ENCODE measurements around the gene TRIM8.
A peak's percentile ranks its signal among the peaks of the same experiment; 100 is the strongest.

TRIM8 gene

DNA sequence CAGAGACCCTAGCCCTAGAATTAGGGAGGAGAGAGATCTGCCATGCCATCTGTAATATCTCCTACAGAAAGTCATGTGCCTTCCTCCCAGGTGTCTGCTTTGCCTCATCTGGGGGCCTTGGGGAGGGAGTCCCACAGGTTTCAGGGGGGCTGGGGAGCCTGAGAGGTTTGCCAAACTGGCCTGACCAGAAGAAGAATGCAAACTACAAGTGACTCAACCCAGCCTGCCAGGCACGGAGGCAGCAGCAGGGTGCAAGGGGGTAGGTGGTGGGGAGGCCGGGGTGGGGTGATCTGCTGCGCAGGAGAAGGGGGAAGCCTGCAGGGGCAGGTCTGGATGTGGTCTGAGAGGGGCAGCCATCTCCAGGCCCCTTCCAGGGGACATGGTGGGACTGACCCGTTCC, 9.6 kb upstream of the TRIM8 start:
- DNase-seq: no peak

DNA sequence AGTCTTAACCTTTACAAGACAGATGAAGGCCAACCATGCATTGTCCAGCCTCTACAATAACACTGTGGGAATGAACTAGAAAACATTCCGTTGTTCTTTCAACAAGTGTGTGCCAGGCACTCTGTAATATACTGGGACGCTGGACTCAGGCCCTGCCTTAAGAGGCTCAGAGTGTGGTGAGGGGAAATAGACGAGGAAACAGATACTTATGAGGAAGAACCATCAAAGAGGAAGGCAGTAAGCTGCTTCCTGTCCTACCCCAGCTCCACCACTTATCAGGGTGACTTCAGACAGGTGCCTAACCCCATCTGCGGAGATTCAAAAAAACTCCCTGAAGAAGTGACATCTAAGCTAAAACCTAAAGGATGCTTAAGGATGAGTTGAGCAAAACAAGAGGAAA, 8.9 kb upstream of the TRIM8 start:
- no peak for DNase-seq

DNA sequence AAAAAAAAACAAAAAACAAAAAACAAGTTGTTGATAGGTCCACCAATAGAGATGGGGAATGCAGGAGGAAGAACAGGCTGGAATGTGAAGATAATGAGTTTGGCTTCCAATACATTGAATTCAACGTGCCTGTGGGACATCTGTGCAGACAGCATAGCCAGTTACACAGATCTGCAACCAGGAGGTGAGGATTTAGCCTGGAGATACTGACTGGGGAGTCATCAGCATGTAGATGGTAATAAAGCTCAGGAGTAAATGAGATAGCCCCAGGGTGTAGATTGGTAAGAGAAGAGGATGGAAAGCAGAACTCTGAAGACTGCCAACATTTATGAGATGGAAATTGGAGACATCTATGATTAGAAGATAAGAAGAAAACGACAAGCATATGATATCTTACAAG, 4.7 kb upstream of the TRIM8 start:
- DNase-seq: no peak

DNA sequence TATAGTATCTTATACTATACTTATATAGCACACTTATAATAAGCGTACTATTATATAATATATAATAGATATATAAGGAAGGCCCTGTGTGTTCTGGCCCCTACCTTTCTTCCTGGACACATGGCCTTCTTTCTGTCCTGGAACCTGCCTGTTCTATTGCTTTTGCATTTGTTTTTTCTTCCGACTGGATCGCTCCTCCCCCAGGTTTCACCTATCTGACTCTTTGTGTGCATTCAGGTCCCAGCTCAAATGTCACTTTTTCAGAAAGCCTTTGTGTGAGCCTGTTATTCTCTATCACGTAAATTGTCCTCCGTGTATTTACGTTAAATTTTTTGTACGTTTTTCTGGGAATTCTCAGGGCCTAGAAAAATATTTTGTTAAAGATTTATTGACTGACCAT, 2.9 kb upstream of the TRIM8 start:
- DNase-seq: no peak

DNA sequence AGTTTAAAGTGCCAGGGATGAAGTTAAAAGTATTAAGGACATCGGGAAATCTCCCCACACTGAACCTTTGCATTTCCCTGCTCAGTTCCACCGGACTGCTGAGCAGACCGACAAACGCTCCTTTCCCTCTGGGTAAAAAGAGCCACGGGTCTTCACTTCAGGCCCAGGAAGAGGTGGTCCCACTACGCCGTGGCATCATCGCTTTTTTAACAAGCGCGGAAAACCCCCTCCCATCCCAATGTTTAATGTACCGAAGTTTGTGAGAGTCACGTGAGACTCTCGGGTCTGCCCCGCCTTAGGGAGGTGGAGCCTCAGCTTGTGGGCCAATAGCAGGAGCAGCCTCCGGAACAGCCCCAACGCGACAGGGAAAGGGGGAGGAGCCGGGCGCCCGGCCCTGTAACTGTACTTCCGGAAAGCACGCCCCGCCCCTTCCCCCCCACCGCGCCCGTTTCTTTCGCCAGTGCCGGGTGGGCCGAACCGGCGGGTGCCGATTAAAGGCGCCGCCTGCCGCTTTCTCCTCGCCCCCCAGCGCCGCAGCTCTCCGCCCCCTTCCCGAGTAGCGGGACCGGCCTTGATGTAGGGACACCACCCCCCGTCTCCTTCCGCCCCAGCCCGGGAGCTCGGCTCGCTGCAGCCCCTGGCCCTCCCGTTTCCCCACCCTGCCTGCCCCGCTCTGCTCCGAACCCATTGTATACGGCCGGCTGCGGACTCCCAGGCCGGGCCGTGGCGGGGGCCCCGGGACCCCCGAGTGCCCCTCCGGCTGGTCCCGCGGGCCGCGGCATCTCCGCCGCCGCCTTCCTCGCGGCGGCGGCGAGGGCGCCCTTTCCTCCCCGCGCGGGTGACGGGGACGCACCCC, 2.2 kb upstream of the TRIM8 start:
- DNase-seq: peak; percentile 88 to 91

DNA sequence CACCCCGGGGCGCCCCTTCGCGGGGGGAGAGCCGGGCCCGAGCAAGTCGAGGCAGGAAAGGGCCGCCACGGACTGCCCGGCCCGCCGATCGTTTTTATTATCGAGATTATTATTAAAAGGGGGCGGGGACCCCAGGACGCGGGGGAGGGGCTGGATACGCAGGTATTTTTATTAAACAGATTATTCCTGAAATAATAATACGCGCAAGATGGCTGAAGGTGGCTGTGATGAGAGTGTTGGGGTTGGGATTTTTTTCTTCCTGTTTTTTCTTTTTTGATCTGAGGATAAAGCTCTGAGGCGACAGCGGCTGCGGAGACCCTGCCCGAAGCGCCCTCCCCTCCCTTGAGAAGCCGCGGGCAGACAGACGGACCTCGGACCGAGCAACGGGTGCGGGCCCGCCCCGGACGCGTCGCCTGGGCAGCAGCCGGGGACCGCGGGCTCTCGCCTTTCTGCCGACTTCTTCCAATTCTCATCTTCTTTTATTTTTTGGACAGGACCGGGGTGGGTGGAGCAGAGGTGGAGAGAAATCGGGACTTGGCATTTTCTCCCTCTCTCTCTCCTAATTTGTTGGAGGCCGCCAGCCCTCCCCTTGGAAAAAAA, 1.4 kb upstream of the TRIM8 start:
- peak in 1 of 2 experiments; percentile 40 for DNase-seq

DNA sequence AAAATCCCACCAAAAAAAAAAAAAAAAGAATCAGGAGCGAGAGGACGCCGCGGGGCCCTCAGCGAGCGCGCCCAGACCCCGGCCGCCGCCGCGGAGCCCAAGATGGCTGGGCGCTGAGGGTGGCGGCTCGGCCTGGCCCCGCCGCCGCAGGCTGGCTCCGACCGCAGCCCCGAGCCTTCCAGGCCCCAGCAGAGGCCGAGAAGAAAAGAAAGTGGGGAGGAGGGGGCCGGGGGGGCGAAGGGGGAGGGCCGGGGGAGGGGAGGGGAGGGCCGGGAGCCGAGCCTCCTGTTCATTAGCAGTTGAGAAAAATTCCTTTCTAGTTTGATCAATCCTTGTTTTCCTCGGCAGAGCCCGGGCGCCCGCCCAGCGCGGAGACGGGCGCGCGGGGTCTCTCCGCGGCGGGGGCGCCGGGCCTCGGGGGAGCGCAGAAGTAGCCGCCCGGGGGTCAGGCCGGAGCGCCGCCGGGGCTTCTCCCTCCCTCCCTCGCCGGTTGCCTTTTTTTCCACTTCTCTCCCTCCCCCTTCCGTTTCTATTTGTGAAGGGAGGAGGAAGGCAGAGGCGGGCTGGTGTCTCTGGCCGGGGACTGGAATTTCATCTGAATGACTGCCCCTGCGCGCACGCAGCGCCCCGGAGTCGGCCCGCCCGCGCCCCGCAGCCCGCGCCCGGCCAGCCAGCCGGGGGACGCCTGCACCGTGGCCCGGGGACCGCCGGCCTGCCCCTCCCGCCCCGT, 778 bp upstream of the TRIM8 start:
- DNase-seq: peak; percentile 26 to 57

DNA sequence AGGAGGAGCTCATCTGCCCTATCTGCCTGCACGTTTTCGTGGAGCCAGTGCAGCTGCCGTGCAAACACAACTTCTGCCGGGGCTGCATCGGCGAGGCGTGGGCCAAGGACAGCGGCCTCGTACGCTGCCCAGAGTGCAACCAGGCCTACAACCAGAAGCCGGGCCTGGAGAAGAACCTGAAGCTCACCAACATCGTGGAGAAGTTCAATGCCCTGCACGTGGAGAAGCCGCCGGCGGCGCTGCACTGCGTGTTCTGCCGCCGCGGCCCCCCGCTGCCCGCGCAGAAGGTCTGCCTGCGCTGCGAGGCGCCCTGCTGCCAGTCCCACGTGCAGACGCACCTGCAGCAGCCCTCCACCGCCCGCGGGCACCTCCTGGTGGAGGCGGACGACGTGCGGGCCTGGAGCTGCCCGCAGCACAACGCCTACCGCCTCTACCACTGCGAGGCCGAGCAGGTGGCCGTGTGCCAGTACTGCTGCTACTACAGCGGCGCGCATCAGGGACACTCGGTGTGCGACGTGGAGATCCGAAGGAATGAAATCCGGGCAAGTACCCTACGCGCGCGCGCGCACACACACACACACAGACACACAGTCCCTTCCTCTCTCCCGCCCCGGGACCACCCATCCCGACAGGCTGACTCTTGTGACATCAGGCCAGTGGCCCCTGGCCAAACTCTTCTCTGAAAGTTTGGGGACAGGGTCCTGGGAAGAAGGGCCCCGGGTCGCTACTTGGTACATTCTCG, 538 bp downstream of the TRIM8 start:
- peak; percentile 43 to 60 for DNase-seq

DNA sequence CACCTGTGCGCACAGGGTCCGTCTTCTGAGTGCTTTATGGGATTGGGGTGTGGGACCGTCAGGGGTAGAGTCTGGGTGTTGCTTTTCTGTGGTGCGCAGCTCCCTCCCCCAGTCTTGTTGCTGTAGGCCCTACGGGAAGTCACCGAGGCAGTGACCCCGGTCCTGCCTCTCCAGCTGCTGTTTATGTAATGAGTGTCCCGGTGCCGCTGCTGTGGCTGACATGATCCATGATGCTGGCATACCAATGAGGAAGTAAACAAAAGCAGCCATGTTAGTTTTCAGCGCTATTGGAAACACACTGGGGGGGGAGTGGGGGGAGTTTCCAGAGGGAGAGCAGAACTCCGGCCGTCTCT, 1.1 kb downstream of the TRIM8 start:
- no peak for DNase-seq

DNA sequence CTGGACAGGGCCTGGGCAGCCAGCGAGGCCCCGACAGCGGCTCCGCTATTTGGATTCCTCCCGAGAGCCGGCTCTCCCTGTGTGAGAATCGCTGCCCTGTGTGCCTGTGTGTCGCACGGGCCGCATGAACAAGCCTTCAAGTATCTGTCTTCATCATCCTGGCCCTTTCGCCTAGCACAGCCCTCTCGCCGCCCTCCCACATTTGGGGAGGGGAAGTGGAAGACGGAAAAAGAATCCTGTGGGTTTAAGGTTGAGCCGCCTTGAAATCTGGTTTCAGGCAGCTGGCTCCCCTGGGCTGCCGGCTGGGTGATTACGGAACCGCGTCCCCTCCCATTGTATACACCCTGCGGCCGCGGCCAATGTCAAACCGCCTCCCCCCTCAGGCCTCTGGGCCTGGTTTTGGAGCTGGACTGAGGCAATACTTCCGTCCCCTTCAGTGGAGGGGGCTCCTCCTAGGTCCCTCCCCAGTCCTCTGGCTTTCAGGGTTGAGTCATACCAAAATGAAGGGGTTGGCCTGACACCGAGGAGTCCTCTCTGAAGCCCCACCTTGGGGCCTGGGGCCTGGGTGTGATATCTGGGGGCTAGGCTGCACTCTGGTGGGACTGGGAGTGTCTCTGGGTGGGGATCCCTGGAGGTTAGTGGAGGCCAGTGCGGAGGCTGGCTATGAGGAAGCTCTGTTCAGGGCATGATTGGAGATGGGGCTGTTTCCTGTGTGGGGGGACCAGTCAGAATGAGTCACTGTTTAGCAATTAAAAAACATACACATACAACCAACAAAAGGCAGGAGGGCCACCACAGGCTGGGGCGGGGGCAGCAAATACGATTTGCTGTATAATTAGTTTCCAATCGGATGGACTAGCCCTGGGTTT, 1.7 kb downstream of the TRIM8 start:
- DNase-seq: no peak

DNA sequence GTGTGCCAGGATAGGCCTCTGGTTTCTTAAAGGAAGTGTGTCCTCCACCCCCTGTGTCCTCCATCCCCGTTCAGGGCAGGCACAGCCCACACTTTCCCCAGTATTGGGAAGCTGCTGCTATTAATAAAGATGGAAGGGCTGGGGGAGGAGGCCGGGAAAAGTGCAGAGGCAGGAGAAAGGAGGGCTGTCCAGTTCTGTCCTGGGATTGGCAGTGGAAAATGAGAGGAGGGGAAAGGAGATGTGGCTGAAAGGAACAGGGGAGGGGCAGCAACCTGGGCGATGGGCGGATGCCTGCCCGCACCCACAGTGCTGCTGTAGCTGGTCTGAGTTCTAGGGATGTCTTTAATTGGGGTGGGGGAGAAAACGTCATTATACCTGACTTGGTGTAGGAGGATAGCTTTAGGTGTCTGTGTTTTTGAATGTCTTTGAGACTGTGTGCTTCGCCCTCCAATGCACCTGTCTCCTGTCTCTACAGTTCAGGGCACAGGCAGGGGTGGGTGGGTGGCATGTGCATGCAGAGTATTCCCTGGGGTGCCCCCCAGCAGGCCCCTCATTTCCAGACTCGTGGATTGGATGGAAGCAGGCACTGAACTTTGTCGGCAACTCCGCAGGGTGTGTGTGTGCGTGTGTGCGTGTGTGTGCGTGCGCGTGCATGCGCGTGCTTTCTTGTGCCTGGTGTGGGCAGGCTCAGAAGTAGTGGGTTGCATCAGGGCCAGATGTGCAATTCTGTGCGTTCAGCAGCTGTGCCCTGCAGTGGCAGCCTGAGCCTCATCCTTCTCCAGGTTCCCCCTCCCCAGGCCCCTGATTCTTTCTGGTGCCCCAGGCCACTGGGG, 2.5 kb downstream of the TRIM8 start:
- no peak for DNase-seq

DNA sequence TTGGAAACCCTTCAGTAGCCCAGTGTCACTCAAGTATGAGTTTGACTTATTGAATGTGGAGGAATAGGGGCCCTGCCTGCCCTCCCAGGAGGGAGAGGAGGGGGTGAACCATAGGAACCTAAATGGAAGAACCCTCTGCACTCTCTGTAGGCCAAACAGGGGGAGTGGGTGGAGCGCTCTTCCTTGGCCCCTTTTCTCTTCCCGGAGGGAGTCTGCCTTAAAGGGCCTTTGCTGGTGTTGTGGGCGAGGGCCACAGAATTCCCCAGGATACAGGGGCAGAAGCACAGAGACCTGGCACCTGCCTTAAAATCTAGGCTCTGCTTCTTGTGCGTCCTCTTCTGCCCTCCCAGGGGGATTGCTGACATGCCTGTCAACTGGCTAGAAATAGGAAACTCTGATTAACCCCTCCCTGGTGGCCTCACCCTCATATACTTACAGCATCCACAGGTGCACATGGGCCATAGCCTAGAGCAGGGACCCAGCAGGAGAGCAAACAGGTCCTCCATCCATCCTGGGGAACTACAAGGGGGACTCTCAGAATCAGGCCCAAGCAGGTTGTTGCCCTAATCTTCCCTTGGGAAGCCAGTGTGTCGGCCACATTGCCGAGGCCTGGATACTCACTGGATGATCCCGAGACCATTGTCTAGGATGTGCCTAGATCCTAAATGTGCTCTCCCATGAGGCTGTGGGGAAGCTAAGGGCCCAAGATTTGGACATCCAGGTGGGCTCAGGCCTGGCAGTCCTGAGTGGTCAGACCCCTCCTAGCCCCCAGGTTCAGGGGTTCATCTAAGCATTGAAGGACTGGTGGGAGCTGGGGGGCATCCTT, 3.4 kb downstream of the TRIM8 start:
- no peak for DNase-seq

DNA sequence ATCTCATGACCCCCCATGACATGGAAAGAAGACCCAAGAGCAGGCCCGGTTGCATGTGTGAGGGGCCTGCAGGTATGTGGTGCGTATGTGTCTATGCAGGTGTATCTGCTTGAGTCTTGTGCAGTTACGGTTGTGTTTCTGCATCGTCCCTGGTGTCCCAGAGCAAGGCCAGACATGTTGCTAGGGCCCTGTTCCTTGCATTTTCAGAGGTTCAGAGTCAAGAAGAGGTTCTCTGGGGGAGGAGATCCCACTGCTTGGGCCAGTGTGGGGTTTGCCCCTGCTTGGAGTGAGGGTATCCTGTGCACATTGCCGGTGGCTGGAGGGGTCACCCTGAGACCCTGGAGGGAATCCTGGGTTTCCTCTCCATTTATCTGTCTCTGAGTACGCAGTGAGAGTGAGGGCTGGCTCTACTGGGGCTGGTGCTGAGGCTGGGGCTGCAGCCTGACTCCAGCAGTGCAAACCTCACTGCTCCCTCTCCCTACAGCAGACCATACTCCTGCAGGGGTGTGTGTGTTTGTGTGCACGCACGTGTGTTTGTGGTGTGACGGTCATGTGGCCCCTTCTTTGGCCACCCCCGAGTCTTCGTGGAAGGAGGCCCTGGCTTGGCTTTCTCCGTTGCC, 4.1 kb downstream of the TRIM8 start:
- DNase-seq: no peak

DNA sequence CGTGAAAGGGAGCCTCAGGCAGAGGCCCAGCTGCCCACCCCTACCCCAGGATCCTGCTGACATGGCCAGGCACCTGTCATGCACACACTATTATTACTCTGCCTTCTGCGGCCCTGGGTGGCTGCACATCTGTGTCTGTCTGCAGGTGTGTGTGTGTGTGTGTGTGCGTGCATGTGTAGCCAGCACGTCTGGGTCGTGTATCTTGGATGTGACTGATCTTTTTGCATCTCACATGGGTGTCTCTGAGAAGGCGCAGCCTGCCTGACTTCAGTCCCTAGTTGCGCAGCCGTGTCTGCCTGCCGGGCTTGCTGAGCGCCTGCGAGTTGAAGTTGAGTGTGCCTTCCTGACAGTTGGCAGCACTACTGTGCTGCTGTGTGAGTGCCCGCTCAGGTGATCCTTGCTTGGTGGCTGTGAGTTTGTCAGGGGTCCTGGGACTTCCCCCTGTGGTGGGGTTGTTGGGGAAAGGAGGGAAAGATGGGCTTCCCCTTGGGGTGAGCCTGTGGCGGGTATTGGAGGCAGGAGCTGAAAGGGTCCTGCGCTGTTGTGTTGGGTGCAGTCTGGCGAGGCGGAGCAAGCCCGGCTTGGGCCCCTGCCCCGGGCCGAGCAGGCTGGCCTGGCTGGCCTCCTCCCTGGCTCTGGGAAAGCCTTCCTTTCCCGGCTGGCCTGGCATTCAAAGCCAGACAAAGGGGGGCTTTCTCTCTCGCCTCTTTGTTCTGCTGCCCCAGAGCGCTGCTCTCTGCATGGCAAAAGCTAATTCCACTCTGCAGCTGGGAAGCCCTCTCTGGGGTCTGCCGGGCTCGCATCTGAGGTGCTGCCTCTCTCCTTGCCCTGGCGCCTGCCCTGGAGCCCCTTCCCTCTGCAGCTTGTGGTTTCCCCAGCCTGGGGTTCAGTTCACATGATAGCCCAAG, 4.9 kb downstream of the TRIM8 start:
- no peak for DNase-seq

DNA sequence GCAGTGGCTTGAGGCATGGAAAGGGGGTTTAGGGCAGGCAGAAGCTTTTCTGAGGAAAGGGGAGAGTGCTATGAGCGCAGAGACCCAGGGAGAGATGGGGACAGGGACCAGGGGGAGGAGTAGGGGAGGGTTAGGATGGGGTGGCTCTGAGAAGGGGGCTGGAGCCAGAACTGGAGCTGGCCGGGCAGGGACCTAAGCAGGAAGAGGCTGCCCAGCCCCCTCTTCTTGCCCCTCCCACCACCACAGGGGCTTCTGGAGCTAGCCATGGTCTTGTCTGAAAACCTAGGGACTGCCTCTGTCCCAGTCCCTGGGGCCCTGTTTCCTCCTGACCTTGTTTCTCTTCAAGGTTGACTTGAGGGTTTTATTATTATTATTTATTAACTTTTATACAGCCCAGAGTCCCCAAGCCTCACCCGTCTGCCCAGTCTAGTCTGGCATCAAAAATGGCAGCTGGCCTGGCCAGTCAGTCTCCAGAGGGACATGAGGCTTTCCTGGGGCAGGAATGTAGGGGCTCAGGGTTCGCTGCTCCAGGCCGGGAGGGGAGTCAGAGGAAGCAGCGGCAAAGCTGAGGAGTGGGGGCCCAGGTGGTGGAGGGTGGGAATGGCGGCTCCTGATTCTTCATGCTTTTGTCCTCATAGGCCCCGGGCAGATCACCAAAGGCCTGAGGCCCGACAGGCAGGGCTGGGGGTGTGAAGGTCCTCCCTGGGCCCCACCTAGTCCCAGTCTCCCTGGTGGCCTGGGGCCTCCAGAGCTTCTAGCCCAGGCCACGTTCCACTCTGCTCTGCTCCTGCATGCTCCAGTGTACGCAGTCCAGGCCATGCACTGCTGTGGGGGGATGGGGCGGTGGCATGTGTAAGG, 5.7 kb downstream of the TRIM8 start:
- DNase-seq: no peak

DNA sequence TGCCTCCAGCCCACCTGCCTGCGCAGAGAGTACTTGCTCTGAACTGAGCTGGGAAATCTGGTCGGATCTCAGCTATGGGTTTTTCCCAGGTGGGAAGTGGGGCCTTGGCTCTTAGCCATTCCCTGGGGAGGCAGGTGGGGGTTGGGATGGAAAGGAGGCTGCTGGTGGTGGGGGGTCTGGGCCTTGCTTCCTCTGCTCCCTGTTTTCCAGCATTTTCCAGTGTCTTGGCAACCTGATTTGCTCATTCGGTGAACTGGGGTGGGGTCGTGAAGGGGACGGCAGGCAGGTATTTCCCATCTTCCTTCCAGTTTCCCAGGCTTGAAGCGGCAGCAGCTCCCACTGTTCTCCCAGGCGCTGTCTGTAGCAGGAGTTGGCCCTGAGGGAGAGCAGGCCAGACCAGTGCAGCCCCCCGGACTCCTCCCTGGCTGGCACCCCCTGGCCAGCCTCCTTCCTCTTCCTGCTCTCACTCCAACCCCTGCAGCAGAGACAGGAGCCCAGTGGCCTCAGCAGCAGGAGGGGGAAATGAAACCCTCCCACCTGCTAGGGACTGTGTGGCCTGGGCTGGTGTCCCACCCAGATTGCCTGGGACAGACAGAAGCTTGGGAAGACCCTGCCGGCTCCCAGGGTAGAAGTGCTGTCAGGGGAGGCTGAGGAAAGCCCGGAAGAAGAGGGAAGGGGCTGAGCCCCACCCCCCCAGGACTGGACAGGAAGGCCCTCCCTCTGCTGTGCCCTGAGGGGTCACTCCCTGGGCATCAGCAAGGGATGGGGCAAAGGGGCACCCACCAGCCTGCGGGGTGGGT, 6.6 kb downstream of the TRIM8 start:
- no peak for DNase-seq
